Activated CD8-positive, alpha-beta T cell treated with anti-CD3 and anti-CD28 coated beads, Interleukin-2, amount 10 ng/mL, durations not matched to agents 7 days and 5 days (primary cell): Measurements from ENCODE around the gene CAPN11. TPM values are rescaled to one million over a fixed set of nuclear protein-coding genes. Genes with fewer than 3 reads are reported as not detected.
A peak's percentile ranks its signal among the peaks of the same experiment; 100 is the strongest.
"Not testable (repeated sequence)": the region's sequence is repeated elsewhere in the genome, so short reads cannot be mapped to it uniquely, and the experiment has no call there.

Source experiments
- ATAC-seq: fragments of 150-1000 bp; cut with Tn5 transposase; one replicate; pipeline ENCODE4 v1.10.0; 2021; ENCODE audit warnings: moderate library complexity
- CTCF ChIA-PET: fragments of 350-600 bp; sonication (Branson Sonifier 250); formaldehyde crosslinking; loops from one replicate; lab custom pipeline; 2021; ENCODE audit warnings: antibody characterized with exemption; lab: Charles Lee
- POLR2A ChIA-PET: fragments of 350-600 bp; sonication (Branson Sonifier 250); formaldehyde crosslinking; loops from one replicate; lab custom pipeline; 2021; ENCODE audit warnings: antibody characterized with exemption; lab: Charles Lee
- DNase-seq: peaks from one replicate; pipeline ENCODE4 v3.0.0-alpha.2; 2020
- H3K27ac Mint-ChIP-seq: one replicate; pipeline ENCODE4 v1.8.0; 2021; ENCODE audit warnings: mild to moderate bottlenecking, mixed read lengths
- H3K27me3 Mint-ChIP-seq: one replicate; pipeline ENCODE4 v1.8.0; 2021; ENCODE audit warnings: low read depth, mixed read lengths
- H3K36me3 Mint-ChIP-seq: one replicate; pipeline ENCODE4 v1.8.0; 2021; ENCODE audit warnings: low read depth, mixed read lengths
- H3K4me1 Mint-ChIP-seq: one replicate; pipeline ENCODE4 v1.8.0; 2021; ENCODE audit warnings: low read depth, mixed read lengths
- H3K4me3 Mint-ChIP-seq: one replicate; pipeline ENCODE4 v1.8.0; 2021; ENCODE audit warnings: mild to moderate bottlenecking, mixed read lengths
- H3K9me3 Mint-ChIP-seq: one replicate; pipeline ENCODE4 v1.8.0; 2022; ENCODE audit warnings: mixed read lengths; ENCODE audit not compliant: insufficient read depth
- total RNA-seq, 2 experiments: library from RNA; stranded (reverse); gene quantifications; one replicate each; pipeline ENCODE4 v1.2.3, GENCODE V29; 2021

CAPN11 gene
- total RNA-seq, 2 experiments from 2014 or later = 0.58 to 0.70 TPM

DNA sequence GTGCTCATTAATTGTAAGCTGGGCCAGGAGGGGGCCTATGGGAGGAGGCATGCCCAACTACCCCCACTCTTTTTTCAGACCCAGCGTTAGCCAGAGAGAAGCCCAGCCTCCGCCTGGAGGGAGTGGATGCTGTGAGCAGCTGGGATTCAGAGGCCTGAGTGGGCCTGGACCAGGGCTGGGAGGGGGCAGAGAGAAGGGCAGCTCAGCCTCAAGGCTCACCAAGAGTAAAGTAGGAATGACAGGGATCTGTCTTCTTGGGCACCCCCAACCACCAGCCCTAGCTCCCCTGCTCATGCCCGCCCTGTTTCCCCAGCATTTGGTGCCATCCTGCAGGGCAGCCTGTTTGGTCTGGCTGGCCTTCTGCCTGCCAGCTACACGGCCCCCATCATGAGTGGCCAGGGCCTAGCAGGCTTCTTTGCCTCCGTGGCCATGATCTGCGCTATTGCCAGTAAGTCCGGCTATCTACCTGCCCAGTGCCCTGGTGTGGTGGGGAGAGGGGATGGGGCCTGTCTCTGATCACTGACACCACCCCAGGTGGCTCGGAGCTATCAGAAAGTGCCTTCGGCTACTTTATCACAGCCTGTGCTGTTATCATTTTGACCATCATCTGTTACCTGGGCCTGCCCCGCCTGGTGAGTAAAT, 71.5 kb downstream of the CAPN11 start:
- peaks cover 19% of the 10 kb centered on the region for H3K36me3 Mint-ChIP-seq
- peaks cover 26% of the 10 kb centered on the region for H3K4me1 Mint-ChIP-seq
- ChIA-PET CTCF (no interaction called here), POLR2A (no interaction called here)
- H3K27ac Mint-ChIP-seq = no peak overlapping the region
- no peaks in the 10 kb centered on the region for H3K27me3 Mint-ChIP-seq
- H3K9me3 Mint-ChIP-seq = no peaks in the 10 kb centered on the region
- no peak overlapping the region for H3K4me3 Mint-ChIP-seq
- DNase-seq = no peak
- no peak for ATAC-seq

DNA sequence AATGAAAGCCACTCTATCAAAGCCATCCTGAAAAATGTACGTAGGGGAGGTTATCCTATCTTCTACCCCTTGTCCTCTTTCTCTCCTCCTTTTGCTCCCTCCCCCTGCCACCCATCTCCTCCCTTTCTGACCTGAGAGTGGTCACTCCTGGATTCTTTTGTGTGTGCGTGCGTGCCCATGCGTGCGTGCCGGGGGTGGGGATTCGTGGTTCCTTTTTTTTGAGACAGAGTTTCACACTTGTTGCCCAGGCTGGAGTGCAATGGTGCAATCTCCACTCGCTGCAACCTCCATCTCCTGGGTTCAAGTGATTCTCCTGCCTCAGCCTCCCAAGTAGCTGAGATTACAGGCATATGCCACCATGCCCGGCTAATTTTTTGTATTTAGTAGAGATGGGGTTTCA, 72.8 kb downstream of the CAPN11 start:
- H3K27ac Mint-ChIP-seq, H3K4me3 Mint-ChIP-seq, H3K27me3 Mint-ChIP-seq, POLR2A ChIA-PET, ATAC-seq, CTCF ChIA-PET, DNase-seq, H3K9me3 Mint-ChIP-seq: not testable (repeated sequence)
- H3K36me3 Mint-ChIP-seq = peaks cover 25% of the 10 kb centered on the region
- H3K4me1 Mint-ChIP-seq = peaks cover 21% of the 10 kb centered on the region

DNA sequence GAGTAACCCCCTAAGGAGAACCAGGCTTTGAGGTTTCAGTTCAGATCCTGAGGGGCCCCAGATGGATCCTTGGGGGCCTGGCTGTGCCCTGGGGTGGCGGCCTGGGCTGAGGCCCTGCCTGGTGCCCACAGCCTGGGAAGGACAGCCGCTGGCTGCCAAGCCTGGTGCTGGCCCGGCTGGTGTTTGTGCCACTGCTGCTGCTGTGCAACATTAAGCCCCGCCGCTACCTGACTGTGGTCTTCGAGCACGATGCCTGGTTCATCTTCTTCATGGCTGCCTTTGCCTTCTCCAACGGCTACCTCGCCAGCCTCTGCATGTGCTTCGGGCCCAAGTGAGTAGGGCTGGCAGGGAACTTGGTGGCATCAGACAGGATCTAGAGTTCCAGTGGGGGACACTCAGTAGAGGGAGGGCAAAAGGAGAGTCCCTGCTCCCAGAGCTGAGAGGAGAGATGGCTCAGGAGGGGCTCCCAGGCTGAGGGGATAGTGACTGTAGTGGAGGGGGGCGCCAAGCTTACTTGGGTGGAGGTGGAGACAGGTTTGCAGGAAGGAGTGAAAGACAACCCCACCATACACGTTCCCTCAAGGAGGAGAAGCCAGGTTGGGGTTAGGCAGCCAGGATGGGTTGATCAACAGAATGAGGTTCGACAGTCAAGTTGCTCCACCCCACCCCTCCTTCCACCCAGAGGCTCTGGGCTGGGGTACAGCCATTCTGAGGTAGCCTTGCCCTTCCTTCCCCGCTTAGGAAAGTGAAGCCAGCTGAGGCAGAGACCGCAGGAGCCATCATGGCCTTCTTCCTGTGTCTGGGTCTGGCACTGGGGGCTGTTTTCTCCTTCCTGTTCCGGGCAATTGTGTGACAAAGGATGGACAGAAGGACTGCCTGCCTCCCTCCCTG, 74.3 kb downstream of the CAPN11 start:
- POLR2A ChIA-PET = interaction anchor here (5.6 kb wide), 1 partner anchor 14 kb away, joined by 54 read pairs; the partner anchor contains the start of gene HSP90AB1

DNA sequence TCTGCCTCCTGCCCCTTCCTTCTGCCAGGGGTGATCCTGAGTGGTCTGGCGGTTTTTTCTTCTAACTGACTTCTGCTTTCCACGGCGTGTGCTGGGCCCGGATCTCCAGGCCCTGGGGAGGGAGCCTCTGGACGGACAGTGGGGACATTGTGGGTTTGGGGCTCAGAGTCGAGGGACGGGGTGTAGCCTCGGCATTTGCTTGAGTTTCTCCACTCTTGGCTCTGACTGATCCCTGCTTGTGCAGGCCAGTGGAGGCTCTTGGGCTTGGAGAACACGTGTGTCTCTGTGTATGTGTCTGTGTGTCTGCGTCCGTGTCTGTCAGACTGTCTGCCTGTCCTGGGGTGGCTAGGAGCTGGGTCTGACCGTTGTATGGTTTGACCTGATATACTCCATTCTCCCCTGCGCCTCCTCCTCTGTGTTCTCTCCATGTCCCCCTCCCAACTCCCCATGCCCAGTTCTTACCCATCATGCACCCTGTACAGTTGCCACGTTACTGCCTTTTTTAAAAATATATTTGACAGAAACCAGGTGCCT, 75.0 kb downstream of the CAPN11 start:
- ChIA-PET POLR2A (interaction anchor here (5.6 kb wide), 1 partner anchor 13 kb away, joined by 54 read pairs; the partner anchor contains the start of gene HSP90AB1), CTCF (interaction anchor here (2.3 to 3.0 kb wide), 5 partner anchors 9 to 64 kb away, joined by 7 to 37 read pairs (median 17); partner anchors contain the start of genes HSP90AB1, SLC29A1 and SLC35B2)
- no peaks in the 10 kb centered on the region for H3K9me3 Mint-ChIP-seq

More for the DNA sequence above, 74.3 kb downstream of the CAPN11 start:
- peak overlapping the region; percentile 83 for H3K27ac Mint-ChIP-seq
- no peak overlapping the region for H3K4me3 Mint-ChIP-seq
- peaks cover 30% of the 10 kb centered on the region for H3K4me1 Mint-ChIP-seq
- no peak for ATAC-seq
- H3K9me3 Mint-ChIP-seq = no peaks in the 10 kb centered on the region
- no peak for DNase-seq
- H3K27me3 Mint-ChIP-seq = no peaks in the 10 kb centered on the region
- CTCF ChIA-PET = interaction anchor here (0.7 to 3.0 kb wide), 2 partner anchors 9 to 12 kb away, joined by 3 to 17 read pairs; partner anchors contain the start of gene HSP90AB1
- H3K36me3 Mint-ChIP-seq = peaks cover 25% of the 10 kb centered on the region

More for the DNA sequence above, 75.0 kb downstream of the CAPN11 start:
- no peak for DNase-seq
- peaks cover 34% of the 10 kb centered on the region for H3K4me1 Mint-ChIP-seq
- no peak overlapping the region for H3K4me3 Mint-ChIP-seq
- no peaks in the 10 kb centered on the region for H3K27me3 Mint-ChIP-seq
- H3K36me3 Mint-ChIP-seq = peaks cover 25% of the 10 kb centered on the region
- H3K27ac Mint-ChIP-seq = peak overlapping the region; percentile 83
- ATAC-seq = no peak

Other genes with a start within 250 kb of the CAPN11 start
- gene MRPL14, start 31.4 kb upstream of the CAPN11 start, total RNA-seq = 10 to 100 TPM; 57.3 to 60.9 TPM
- gene TMEM63B, start 31.3 kb upstream of the CAPN11 start, total RNA-seq = 10 to 100 TPM; 15.5 to 17.9 TPM
- gene MYMX, start 58.1 kb downstream of the CAPN11 start, total RNA-seq = not detected
- gene SLC29A1, start 64.8 kb downstream of the CAPN11 start, total RNA-seq = 10 to 100 TPM; 49.2 to 53.4 TPM
- 100 to 1,000 TPM; 741 to 755 TPM for gene HSP90AB1, start 88.3 kb downstream of the CAPN11 start, total RNA-seq
- 10 to 100 TPM; 31.6 to 32.8 TPM for gene SLC35B2, start 98.7 kb downstream of the CAPN11 start, total RNA-seq
- gene NFKBIE, start 106.7 kb downstream of the CAPN11 start, total RNA-seq = 10 to 100 TPM; 14.1 to 16.9 TPM
- not detected for gene TMEM151B, start 111.6 kb downstream of the CAPN11 start, total RNA-seq
- 10 to 100 TPM; 19.4 to 20.5 TPM for gene AARS2, start 154.5 kb downstream of the CAPN11 start, total RNA-seq
- gene SPATS1, start 183.8 kb downstream of the CAPN11 start, total RNA-seq = not detected
- gene CDC5L, start 228.9 kb downstream of the CAPN11 start, total RNA-seq = 10 to 100 TPM; 22.6 to 22.7 TPM